ENCODE results near the gene YEATS2.
"Not testable (repeated sequence)": the region's sequence is repeated elsewhere in the genome, so short reads cannot be mapped to it uniquely, and the experiment has no call there.

The YEATS2 gene

DNA sequence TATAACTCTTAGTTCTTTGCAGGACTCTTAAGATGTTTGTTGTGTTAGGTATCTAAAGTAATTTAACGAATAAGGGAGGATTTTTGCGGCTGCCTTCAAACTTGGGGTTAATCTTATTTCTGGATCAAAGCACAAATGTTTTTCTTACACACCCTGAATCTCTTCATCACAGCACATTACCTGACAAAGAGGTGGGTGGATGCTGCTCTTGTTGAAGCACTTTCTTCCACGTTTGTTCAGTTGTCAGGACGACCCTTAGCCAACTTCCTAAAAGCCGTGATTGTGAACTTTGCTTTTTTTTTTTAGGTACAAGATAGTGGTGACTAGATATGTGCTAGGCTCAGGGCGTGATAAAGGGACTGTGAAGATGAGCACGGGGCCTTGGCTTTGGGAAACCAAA lies 36.0 kb downstream of the YEATS2 start:
- no peak for DNase-seq (ENCODE audit: insufficient read length, low spot score)
- TF ChIP-seq CTCF (IDR thresholded peaks at IDR 0.05; ENCODE audit: insufficient read depth, missing control alignments) = no peak
- FAIRE-seq = no peak

- no peak for FAIRE-seq
Observed at GRCh38 chr3:183734750-183735494, 37.3 kb downstream of the YEATS2 start.

GRCh38 chr3:183737116-183737515 lies 39.5 kb downstream of the YEATS2 start:
- DNase-seq (ENCODE audit: insufficient read length, low spot score) = no peak
- no peak for FAIRE-seq
- TF ChIP-seq CTCF (IDR thresholded peaks at IDR 0.05; ENCODE audit: insufficient read depth, missing control alignments) = no peak

More at GRCh38 chr3:183734750-183735494, 37.3 kb downstream of the YEATS2 start:
- DNase-seq (ENCODE audit: insufficient read length, low spot score) = no peak
- no peak for TF ChIP-seq CTCF (IDR thresholded peaks at IDR 0.05; ENCODE audit: insufficient read depth, missing control alignments)

- not testable (repeated sequence) for DNase-seq (ENCODE audit: insufficient read length, low spot score); FAIRE-seq
Observed at GRCh38 chr3:183740154-183740553, 42.6 kb downstream of the YEATS2 start.

GRCh38 chr3:183743231-183743630 lies 45.6 kb downstream of the YEATS2 start:
- FAIRE-seq = no peak
- TF ChIP-seq CTCF (IDR thresholded peaks at IDR 0.05; ENCODE audit: insufficient read depth, missing control alignments) = no peak
- no peak for DNase-seq (ENCODE audit: insufficient read length, low spot score)

DNA sequence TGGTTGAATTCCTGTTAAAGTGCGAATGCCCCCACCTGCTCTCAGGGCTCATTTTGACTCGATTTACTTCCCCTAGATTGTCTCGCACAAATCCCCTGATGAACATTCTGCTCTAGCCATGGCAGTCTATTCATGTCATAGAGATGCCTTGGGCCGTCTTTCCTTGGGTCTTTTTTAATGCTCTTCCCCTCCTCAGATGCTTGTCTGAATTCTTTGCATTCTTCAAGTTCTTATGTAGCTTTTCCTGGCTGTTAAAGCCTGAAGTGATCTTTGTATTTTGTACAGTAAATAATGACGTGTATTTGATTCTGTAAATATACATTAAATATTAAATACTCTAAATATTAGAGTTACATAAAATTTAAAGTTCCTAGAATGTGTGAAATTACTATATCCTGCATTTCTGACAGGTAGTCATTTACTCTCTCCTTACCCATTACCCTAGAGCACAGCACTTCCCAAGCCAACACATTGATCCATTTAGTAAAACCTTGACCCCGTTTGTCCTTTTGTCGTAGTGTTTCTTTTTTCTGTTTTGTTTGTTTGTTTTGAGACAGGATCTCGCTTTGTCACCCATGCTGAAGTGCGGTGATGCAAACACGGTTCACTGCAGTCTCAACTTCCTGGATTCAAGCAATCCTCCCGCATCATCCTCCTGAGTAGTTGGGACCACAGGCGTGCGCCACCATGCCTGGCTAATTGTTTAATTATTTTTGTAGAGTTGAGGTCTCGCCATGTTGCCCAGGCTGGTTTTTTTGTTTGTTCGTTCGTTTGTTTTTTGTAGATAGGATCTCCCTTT lies 47.9 kb downstream of the YEATS2 start:
- FAIRE-seq = no peak

DNA sequence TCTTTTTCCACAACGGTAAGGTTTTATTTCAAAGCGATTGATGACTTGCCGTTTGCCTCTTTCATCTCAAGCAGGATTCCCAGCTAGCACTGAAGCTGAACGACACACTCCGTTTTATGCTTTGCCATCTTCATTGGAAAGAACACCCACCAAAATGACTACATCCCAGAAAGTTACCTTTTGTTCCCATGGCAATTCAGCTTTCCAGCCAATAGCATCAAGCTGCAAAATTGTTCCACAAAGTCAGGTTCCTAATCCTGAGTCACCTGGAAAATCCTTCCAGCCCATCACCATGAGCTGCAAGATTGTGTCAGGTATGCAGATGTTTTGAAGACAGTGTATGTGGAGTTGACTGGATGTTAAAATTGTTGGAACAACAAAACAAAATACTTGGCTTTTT lies 56.5 kb downstream of the YEATS2 start:
- FAIRE-seq (no peak), DNase-seq (ENCODE audit: insufficient read length, low spot score) (no peak)
- TF ChIP-seq CTCF (IDR thresholded peaks at IDR 0.05; ENCODE audit: insufficient read depth, missing control alignments) = no peak

More for the DNA sequence above, 47.9 kb downstream of the YEATS2 start:
- TF ChIP-seq CTCF (IDR thresholded peaks at IDR 0.05; ENCODE audit: insufficient read depth, missing control alignments) = no peak
- DNase-seq (ENCODE audit: insufficient read length, low spot score) = no peak
